ENCODE data around the gene ATP5MG.

- TF ChIP-seq, protein P1, sequence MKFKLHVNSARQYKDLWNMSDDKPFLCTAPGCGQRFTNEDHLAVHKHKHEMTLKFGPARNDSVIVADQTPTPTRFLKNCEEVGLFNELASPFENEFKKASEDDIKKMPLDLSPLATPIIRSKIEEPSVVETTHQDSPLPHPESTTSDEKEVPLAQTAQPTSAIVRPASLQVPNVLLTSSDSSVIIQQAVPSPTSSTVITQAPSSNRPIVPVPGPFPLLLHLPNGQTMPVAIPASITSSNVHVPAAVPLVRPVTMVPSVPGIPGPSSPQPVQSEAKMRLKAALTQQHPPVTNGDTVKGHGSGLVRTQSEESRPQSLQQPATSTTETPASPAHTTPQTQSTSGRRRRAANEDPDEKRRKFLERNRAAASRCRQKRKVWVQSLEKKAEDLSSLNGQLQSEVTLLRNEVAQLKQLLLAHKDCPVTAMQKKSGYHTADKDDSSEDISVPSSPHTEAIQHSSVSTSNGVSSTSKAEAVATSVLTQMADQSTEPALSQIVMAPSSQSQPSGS (IDR thresholded peaks at IDR 0.05; ENCODE audit: low read length) = no peak
- TF ChIP-seq POU2F2 (IDR thresholded peaks at IDR 0.05; ENCODE audit: borderline replicate concordance, low read depth, low read length) = no peak
- no peak for TF ChIP-seq HDAC2 (IDR thresholded peaks at IDR 0.05)
- TF ChIP-seq, protein P2, sequence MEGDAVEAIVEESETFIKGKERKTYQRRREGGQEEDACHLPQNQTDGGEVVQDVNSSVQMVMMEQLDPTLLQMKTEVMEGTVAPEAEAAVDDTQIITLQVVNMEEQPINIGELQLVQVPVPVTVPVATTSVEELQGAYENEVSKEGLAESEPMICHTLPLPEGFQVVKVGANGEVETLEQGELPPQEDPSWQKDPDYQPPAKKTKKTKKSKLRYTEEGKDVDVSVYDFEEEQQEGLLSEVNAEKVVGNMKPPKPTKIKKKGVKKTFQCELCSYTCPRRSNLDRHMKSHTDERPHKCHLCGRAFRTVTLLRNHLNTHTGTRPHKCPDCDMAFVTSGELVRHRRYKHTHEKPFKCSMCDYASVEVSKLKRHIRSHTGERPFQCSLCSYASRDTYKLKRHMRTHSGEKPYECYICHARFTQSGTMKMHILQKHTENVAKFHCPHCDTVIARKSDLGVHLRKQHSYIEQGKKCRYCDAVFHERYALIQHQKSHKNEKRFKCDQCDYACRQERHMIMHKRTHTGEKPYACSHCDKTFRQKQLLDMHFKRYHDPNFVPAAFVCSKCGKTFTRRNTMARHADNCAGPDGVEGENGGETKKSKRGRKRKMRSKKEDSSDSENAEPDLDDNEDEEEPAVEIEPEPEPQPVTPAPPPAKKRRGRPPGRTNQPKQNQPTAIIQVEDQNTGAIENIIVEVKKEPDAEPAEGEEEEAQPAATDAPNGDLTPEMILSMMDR (IDR thresholded peaks at IDR 0.05 in 2 of 3, conservative IDR thresholded peaks at IDR 0.05 in 1 of 3; ENCODE audit: control insufficient read depth in 2 of 3, extremely low read depth in 1 of 3, insufficient read depth in 1 of 3, low read depth in 3 of 3, low read length in 3 of 3) = no peak
These were observed 35.3 kb downstream of the ATP5MG start for GRCh38 chr11:118436639-118437207.

Data from GM12878 (cell line).